ENCODE data around the gene ENTREP3. TPM values are rescaled to one million over a fixed set of nuclear protein-coding genes. Genes with fewer than 3 reads are reported as not detected.

Gene ENTREP3
- total RNA-seq, 2 experiments from 2014 or later = 9.1 to 59.3 TPM

- H2AFZ ChIP-seq (ENCODE audit: low read length) = no peak overlapping the region
- peak; percentile 89 for DNase-seq (ENCODE audit: low spot score)
- peak overlapping the region; percentile 77 for H3K27ac ChIP-seq (ENCODE audit: low read depth, low read length, poor library complexity, severe bottlenecking)
- ChIA-PET CTCF (ENCODE audit: unreplicated experiment) (interaction anchor here (1.0 to 2.2 kb wide), 3 partner anchors 14 to 34 kb away, joined by 3 to 9 read pairs (median 3); partner anchors contain the start of gene KRTCAP2), POLR2A (interaction anchor here (0.5 to 1.8 kb wide), 6 partner anchors 17 to 305 kb away, joined by 3 to 9 read pairs (median 5); no protein-coding TSS in a partner anchor)
- peaks cover 28% of the 10 kb centered on the region for H3K4me1 ChIP-seq (ENCODE audit: insufficient read depth, low read length, poor library complexity, severe bottlenecking)
- no peaks in the 10 kb centered on the region for H3K79me2 ChIP-seq (ENCODE audit: insufficient read depth, low read depth, low read length)
- H3K4me2 ChIP-seq (ENCODE audit: low read length) = peak overlapping the region; percentile 90
- no peaks in the 10 kb centered on the region for H3K36me3 ChIP-seq (ENCODE audit: insufficient read depth, low read length)
- intact Hi-C loops (cut with micrococcal nuclease; ENCODE audit: unreplicated experiment) = loop anchor here (1.0 to 5.0 kb wide), 4 partner anchors 19 to 100 kb away; partner anchors contain the start of genes FDPS and SCAMP3
- H3K9me3 ChIP-seq (ENCODE audit: low read length) = no peaks in the 10 kb centered on the region
- peak overlapping the region; percentile 90 for H3K4me3 ChIP-seq (ENCODE audit: low read depth, low read length, poor library complexity, severe bottlenecking)
- TF ChIP-seq EZH2phosphoT487 (IDR thresholded peaks at IDR 0.05; ENCODE audit: borderline replicate concordance, low read depth, low read length) = no peak
- TF ChIP-seq, protein P1, sequence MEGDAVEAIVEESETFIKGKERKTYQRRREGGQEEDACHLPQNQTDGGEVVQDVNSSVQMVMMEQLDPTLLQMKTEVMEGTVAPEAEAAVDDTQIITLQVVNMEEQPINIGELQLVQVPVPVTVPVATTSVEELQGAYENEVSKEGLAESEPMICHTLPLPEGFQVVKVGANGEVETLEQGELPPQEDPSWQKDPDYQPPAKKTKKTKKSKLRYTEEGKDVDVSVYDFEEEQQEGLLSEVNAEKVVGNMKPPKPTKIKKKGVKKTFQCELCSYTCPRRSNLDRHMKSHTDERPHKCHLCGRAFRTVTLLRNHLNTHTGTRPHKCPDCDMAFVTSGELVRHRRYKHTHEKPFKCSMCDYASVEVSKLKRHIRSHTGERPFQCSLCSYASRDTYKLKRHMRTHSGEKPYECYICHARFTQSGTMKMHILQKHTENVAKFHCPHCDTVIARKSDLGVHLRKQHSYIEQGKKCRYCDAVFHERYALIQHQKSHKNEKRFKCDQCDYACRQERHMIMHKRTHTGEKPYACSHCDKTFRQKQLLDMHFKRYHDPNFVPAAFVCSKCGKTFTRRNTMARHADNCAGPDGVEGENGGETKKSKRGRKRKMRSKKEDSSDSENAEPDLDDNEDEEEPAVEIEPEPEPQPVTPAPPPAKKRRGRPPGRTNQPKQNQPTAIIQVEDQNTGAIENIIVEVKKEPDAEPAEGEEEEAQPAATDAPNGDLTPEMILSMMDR (conservative IDR thresholded peaks at IDR 0.05; ENCODE audit: low read length) = peak; percentile 94
- no peaks in the 10 kb centered on the region for H4K20me1 ChIP-seq (ENCODE audit: insufficient read depth, low read length)
- BruUV-seq (replicated peaks) = no TSS peak
- H3K9me2 ChIP-seq (ENCODE audit: insufficient read depth, low read length) = no peaks in the 10 kb centered on the region
These were observed 48.1 kb downstream of the ENTREP3 start for GRCh38 chr1:155206891-155207805.

DNA sequence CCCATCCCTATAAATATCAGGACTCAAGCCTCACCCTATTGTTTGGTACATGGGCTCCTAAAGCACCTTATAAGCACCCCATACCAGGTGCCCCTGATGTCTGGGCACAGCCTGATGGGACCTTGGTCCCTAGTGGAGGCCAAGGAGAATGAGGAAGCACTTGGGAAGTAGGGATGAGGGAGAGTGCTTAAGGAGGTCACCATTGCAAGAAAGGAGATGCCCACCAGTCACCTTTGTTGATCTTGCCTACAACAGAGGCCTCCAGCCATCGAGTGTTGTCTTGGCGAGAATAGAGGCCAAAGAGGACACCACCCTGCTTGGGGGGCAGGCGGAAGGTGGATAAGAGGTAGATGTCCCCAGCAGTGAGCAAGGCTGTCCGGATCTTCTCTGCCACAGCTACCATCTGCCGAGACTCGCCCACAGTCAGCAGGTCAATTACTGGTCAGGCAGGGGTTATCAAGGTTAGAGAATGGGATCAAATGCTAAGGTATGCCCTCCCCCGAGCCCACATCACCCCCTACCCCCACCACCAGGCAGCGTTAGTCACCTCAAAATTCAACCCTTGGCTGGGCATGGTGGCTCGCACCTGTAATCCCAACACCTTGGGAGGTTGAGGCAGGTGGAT lies 49.2 kb downstream of the ENTREP3 start:
- ChIA-PET CTCF (ENCODE audit: unreplicated experiment) (no interaction called here), POLR2A (interaction anchor here (1.8 kb wide), 1 partner anchor 19 kb away, joined by 9 read pairs; no protein-coding TSS in a partner anchor)
- H3K36me3 ChIP-seq (ENCODE audit: insufficient read depth, low read length) = no peaks in the 10 kb centered on the region
- no TSS peak for BruUV-seq (replicated peaks)
- TF ChIP-seq, protein P1 (conservative IDR thresholded peaks at IDR 0.05; ENCODE audit: low read length) = no peak
- TF ChIP-seq EZH2phosphoT487 (IDR thresholded peaks at IDR 0.05; ENCODE audit: borderline replicate concordance, low read depth, low read length) = no peak
- no peak overlapping the region for H2AFZ ChIP-seq (ENCODE audit: low read length)
- no peaks in the 10 kb centered on the region for H3K9me2 ChIP-seq (ENCODE audit: insufficient read depth, low read length)
- H3K4me2 ChIP-seq (ENCODE audit: low read length) = no peak overlapping the region
- no peaks in the 10 kb centered on the region for H3K79me2 ChIP-seq (ENCODE audit: insufficient read depth, low read depth, low read length)
- peaks cover 28% of the 10 kb centered on the region for H3K4me1 ChIP-seq (ENCODE audit: insufficient read depth, low read length, poor library complexity, severe bottlenecking)
- intact Hi-C loops (cut with micrococcal nuclease; ENCODE audit: unreplicated experiment) = loop anchor here (5.0 kb wide), 2 partner anchors 56 to 101 kb away; partner anchors contain the start of genes FDPS and SCAMP3
- no peaks in the 10 kb centered on the region for H3K9me3 ChIP-seq (ENCODE audit: low read length)
- H3K4me3 ChIP-seq (ENCODE audit: low read depth, low read length, poor library complexity, severe bottlenecking) = no peak overlapping the region
- no peak for DNase-seq (ENCODE audit: low spot score)
- no peaks in the 10 kb centered on the region for H4K20me1 ChIP-seq (ENCODE audit: insufficient read depth, low read length)
- H3K27ac ChIP-seq (ENCODE audit: low read depth, low read length, poor library complexity, severe bottlenecking) = no peak overlapping the region
